Activated CD4-positive, alpha-beta T cell treated with anti-CD3 and anti-CD28 coated beads, Interleukin-2, Interleukin-4, amounts not matched to agents 100 ng/mL and 50 ng/mL, durations not matched to agents 16 hours and 8 hours (primary cell): Measurements from ENCODE around the gene EPRS1.
"Not testable (repeated sequence)": the region's sequence is repeated elsewhere in the genome, so short reads cannot be mapped to it uniquely, and the experiment has no call there.

Source experiments
- DNase-seq: peaks from one replicate; pipeline ENCODE4 v3.0.0-alpha.2; 2020; ENCODE audit warnings: low spot score

Gene EPRS1

GRCh38 chr1:220038640-220039039, 7.7 kb downstream of the EPRS1 start:
- no peak for DNase-seq

GRCh38 chr1:220037810-220038209, 8.5 kb downstream of the EPRS1 start:
- DNase-seq = not testable (repeated sequence)

- no peak for DNase-seq
These were observed 13.4 kb downstream of the EPRS1 start for GRCh38 chr1:220032911-220033310.

- DNase-seq = peak; percentile 50
These were observed 15.0 kb downstream of the EPRS1 start for GRCh38 chr1:220031287-220031686.

- no peak for DNase-seq
These were observed 17.9 kb downstream of the EPRS1 start for GRCh38 chr1:220028346-220028895.

GRCh38 chr1:220019071-220019470, 27.2 kb downstream of the EPRS1 start:
- no peak for DNase-seq

- no peak for DNase-seq
These were observed 32.8 kb downstream of the EPRS1 start for GRCh38 chr1:220013497-220013896.

- DNase-seq = no peak
These were observed 34.0 kb downstream of the EPRS1 start for GRCh38 chr1:220012259-220012658.

GRCh38 chr1:220011620-220012019, 34.7 kb downstream of the EPRS1 start:
- DNase-seq = no peak

- no peak for DNase-seq
These were observed 38.9 kb downstream of the EPRS1 start for GRCh38 chr1:220007438-220007837.

GRCh38 chr1:220005489-220005888, 40.8 kb downstream of the EPRS1 start:
- DNase-seq = no peak

- peak; percentile 42 for DNase-seq
These were observed 42.5 kb downstream of the EPRS1 start for GRCh38 chr1:220003610-220004299.

- no peak for DNase-seq
These were observed 43.3 kb downstream of the EPRS1 start for GRCh38 chr1:220003015-220003414.

- no peak for DNase-seq
These were observed 45.2 kb downstream of the EPRS1 start for GRCh38 chr1:220001095-220001501.

- DNase-seq = no peak
These were observed 46.5 kb downstream of the EPRS1 start for GRCh38 chr1:219999821-220000220.
